ENCODE measurements around the gene DNMT1.
"Not testable (repeated sequence)": the region's sequence is repeated elsewhere in the genome, so short reads cannot be mapped to it uniquely, and the experiment has no call there.

DNMT1 gene
- total RNA-seq = 62.1 to 365 (median 148) reads per million in 17 experiments

DNA sequence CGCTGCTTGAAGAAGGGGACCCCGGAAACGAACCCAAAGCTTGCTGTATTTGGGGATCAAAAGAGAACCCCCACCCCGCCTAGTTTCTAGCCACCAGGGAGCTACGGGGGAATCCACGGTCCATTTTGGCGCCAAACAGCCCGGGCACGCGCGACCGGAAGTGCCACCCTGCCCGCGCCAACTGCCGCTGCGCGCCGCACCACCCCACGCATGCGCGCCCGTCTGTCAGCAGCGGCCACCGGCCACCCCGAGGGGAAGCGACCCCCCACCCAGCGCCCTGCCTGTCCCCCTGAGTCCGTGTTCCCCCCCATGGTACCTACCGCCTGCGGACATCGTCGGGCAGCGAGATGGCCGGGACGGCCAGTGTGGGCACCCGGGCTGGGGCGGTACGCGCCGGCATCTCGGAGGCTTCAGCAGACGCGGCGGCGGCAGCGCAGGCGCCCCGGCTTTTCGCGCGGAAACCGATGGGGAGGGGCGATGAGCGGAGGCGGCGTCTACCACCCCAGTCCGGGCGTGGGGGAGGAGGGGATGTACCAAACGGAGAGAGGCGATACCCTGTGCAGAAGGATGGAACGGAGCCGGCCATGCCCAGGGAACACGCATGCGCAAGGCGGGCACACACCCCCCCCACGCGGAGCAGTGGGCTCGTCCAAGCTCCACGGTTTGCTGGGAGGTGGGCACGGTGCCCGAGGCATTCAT lies at the start of gene DNMT1:
DNMT1 (minus strand) TSS at position 454 of the 699 bp plus-strand sequence; CDS start at position 400, 54 bp downstream.
- DNase-seq = peak; percentile 97 to 98 (median 98)

DNA sequence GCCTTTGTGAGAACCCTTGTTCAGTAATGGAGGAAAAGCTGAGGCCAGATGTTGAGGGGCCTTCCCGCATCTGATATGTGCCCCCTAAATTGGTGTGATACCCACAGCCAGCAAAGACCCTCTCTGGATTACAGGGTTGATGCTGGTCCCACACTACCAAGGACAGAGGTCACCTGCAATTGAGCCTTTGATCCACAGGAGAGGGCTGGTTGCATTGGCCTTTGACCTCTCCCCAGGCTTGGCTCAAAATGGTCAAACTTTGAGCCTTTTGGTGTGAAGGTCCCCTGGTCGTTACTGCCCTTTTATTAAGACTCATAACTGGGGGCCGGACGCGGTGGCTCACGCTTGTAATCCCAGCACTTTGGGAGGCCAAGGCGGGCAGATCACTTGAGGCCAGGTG lies 48.9 kb upstream of the DNMT1 start:
- DNase-seq = no peak

- not testable (repeated sequence) for DNase-seq
These were observed 47.2 kb upstream of the DNMT1 start for GRCh38 chr19:10241826-10242449.

DNA sequence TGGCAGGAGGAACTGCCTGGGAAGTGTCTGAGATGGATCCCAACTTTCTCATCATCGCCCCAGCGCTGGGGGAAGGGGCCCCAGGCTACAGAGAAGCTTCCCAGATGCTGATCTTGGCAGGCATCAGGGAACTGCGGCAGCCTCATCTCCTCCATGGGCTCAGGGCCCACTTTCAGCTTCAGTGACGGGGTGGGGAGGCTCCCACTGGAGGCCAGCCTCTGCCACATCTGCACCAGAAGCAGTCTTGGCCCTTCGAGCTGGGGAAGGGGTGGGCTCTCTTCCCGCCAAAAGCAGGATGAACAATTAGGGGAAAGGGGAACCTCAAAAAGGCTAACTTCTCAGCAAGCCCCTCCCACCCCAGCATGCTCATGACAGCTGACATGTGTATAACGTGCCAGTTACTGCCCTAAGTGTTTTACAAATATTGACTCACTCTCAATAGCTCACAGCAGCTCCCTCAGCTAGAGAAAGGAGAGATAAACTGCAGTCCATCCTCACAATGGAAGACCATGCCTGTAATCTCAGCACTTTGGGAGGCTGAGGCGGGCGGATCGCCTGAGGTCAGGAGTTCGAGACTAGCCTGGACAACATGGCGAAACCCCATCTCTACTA lies 43.5 kb upstream of the DNMT1 start:
- peak; percentile 41 to 69 (median 66) for DNase-seq

- DNase-seq = no peak
These were observed 42.9 kb upstream of the DNMT1 start for GRCh38 chr19:10237702-10238101.

DNA sequence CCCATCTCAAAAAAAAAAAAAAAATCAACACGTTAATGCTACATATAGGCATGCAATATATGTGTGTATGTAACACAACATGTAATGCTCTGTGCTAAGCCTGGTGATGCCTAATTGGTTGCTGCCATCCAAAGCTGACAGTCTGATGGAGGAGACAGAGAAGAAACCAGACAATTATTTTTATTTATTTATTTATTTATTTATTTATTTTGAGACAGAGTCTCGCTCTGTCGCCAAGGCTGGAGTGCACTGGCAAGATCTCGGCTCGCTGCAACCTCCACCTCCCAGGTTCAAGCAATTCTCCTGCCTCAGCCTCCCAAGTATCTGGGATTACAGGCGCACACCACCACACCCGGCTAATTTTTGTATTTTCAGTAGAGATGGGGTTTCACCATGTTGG lies 40.7 kb upstream of the DNMT1 start:
- DNase-seq = not testable (repeated sequence)

DNA sequence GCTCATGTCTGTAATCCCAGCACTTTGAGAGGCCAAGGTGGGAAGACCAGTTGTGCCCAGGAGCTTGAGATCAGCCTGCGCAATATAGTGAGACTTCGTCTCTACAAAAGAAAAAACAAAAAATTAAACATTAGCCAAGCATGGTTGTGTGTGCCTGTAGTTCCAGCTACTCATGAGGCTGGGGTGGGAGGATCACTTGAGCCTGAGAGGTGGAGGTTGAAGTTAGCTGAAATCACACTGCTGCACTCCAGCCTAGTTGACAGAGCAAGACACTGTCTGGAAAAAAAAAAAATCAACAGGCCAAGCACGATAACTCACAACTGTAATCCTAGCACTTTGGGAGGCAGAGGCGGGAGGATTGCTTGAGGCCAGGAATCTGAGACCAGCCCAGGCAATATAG lies 40.2 kb upstream of the DNMT1 start:
- peak in 2 of 4 experiments; percentile 23 to 36 for DNase-seq

DNA sequence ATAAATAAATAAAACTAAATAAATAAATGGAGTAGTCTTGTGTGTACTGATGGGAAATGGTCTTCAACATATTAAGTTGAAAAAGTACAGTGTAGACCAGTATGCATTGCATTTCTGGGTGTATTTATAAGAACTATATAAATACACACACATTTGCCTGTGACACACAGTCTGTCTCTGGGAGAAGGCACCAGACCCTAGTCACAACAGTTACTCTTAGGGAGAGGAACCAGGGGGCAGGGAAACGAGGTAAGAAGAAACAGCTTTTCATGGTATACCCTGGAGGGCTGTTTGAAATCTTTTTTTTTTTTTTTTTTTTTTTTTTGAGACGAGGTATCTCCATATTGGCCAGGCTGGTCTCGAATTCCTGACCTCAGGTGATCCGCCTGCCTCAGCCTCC lies 39.2 kb upstream of the DNMT1 start:
- no peak for DNase-seq

GRCh38 chr19:10231612-10232228 lies 37.0 kb upstream of the DNMT1 start:
- DNase-seq = no peak

DNA sequence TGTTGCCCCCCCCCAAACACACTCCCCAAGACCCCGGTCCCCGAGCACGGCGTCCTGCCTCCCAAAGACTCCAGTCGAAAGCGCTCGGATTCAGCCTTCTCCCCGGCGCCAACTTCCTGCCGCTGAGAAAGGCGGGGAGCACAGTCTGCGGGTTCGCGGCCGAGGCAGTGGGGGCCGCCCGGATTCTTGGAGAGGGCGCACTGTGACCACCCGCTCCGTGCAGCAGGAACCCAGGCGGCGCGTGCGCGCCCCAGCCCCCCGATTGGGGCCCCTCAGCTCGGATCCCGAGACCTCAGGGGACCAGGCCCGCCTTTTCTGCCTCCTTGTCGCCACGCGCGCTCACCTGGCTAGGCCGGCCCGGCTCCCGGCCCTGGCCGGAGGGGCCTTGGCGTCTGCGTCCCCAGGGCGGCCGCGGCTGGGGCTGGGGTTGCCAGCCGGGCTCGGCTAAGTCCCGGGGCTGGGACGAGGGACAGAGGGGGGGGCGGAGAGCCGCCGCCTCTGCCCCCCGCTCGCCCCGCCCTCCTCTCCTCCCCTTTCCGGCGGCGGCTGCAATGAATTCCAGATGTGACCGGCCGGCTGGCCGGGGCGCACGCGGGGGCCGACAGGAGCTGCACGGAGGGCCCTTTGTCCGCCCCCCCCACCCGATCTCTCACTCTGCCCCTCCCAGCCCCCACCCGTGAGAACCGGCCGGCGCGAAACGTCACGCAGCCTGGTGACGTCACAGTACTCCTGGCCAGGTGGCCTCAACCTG lies 36.3 kb upstream of the DNMT1 start, which contains the start of gene S1PR2:
S1PR2 (minus strand) TSS at position 471 of the 751 bp plus-strand sequence. CDS start 6,426 bp downstream, outside the sequence.
- DNase-seq = peak; percentile 78 to 91 (median 87)

DNA sequence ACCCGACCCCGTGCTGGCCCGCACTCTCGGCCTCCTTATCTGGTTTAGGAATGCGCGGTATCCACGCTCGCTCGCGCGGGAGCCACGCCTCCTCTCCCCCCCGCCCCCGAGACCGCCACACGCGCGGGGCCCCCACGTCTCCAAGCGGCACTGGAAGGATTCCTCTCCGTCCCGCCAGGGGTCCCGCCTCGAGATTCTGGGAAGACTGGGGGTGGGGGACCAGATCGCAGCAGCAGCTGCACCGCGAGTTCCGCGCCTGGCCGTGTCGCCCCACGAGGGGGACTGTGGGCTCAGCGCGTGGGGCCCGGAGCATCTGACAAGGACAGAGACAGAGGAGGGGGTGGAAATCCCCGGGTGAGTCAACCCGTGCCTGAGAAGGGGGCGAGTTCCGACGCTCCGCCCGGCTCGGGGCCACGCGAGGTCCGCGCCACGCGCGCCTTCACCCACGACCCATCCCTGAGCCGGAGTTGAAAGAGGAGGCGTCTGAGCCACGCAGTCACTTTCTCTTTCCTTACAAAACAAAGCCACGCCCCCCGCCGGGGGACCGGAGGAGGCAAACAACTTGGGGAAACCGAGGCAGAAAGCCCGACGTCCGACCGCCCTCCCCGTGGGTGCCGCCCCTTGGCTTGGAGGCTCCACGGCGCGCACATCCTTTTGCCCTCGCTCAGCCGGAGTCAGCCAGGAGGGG lies 35.6 kb upstream of the DNMT1 start:
- DNase-seq = peak; percentile 47 to 81 (median 68)

GRCh38 chr19:10228920-10229319 lies 34.2 kb upstream of the DNMT1 start:
- peak in 3 of 4 experiments; percentile 56 to 61 (median 58) for DNase-seq

- DNase-seq = peak; percentile 54 to 67 (median 65)
These were observed 33.6 kb upstream of the DNMT1 start for GRCh38 chr19:10228393-10228792.

DNA sequence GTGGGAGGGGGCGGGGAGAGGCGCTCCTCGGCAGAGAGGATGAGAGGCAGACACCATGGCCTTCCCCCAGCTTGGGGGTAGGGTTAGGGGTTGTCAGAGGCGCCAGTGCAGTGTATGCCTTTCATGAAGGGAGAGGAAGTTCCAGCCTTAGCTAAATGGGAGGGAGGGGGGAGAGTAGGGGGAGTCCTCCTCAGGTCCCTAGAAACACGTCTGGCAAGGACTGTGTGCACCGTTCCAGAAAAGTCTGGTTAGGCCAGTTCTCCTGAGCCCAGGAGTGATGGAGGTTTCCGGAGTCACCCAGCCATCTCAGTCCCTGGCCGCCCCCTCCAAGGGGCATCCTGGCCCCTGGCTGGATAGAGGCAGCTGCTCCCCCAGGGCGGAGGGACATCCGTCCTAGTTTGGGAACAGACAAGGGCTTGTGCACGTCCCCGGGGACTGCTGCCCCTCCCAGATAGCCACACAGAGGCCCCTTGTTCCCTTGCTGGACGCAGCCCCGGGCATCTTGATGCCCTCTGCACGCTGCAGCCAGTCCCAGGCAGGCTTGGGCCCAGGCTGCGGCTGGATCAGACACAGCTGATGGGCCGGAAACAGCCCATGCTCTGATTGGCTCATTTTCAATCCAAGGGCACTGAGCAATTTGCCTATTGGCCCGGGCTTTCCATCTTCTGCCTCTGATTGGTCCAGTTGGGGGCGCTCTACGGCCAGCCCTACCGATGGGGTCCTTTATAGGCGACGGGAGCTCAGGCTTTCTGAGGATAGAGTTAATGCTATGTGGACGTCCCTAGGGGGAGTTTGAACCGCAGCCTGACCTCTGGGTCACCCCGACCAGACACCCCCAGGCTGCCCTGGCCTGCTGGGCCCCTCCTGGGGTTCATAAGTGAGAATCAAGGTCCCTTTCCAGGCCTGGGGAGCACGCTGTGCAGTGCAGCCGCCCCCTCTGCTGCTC lies 32.5 kb upstream of the DNMT1 start:
- DNase-seq = no peak

DNA sequence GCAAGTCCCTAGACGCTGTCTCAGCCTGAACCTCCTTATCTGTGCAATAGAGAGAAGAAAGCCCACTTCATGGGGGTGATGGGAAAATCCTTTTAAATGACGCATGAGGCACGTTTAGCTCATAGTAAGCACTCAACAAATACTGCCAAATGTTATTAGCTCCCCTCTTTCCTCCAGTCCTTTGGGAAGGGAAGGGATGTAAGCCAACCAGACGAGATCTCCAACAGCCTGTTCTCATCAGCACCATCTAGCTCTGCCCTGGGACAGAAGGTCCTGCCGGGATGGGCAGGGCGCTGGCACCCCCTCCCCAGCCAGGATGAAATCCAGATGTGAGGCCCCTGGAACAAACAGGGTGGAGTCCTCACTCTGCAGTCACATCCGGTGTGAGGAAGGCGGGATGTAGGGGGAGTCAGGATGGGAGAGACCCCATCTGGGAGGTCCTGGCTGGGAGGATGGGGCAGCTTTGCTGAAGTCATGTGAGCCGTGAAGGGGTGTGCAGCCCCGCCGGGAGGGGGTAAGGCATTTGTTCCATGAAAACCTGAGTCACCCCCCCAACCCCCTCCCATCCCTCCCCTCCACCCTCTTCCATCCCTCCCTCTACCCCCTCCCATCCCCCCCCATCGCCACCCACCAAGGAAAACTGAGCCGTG lies 31.7 kb upstream of the DNMT1 start:
- no peak for DNase-seq

- DNase-seq = no peak
These were observed 31.2 kb upstream of the DNMT1 start for GRCh38 chr19:10226021-10226375.

GRCh38 chr19:10224337-10224736 lies 29.6 kb upstream of the DNMT1 start:
- no peak for DNase-seq

GRCh38 chr19:10223488-10224213 lies 28.9 kb upstream of the DNMT1 start:
- DNase-seq = no peak

DNA sequence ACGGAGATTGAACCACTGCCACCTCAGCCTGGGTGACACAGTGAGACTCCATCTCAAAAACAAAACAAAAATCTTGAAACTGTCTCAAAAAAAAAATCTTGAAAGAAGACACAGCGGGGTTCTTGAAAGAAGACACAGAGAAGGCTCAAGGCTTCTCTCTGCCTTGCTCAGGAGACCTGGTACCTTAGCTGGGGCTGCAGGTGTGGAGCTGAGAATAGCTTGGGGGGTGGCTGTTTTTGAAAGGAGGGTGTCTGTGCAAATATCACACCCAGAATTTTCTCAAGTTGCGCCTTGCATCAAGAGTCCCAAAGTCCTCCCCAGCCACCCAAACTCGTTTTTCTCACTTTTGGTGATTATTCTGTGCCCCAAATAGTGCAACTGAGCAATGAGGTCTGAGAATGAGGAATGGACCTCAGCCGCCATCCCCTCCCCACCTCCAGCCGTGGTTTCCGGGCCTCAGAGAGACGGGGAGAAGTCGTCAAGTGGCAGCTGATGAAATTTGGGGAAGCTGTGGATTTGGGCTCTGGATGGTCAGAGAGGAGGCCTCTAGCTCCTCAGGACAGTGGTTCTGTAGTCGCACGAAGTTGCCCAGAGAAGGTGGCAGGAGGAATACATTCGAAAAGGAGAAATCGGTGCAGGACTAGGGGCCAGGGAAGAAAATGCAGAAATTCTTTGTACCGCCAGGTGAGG lies 27.6 kb upstream of the DNMT1 start:
- DNase-seq = peak; percentile 66 to 88 (median 84)

All from suppressor macrophage (primary cell).